GM18951 (cell line): ENCODE measurements around the gene RSPH10B2.
"Not testable (repeated sequence)": the region's sequence is repeated elsewhere in the genome, so short reads cannot be mapped to it uniquely, and the experiment has no call there.

Experiments
- POLR2A ChIP-seq: IDR thresholded peaks from 4 replicates; pipeline ENCODE4 v1.6.1; 2011; ENCODE audit warnings: mild to moderate bottlenecking; ENCODE audit not compliant: insufficient read length, insufficient read depth; ENCODE audit errors: extremely low read depth
- in situ Hi-C: fragments of 300-500 bp; cut with MboI; formaldehyde crosslinking; loops from one replicate; pipeline ENCODE4 v1.12.0; 2022; ENCODE audit warnings: low sequenced_read_pairs, mixed read lengths, inconsistent platforms; ENCODE audit not compliant: unreplicated experiment

Gene RSPH10B2

DNA sequence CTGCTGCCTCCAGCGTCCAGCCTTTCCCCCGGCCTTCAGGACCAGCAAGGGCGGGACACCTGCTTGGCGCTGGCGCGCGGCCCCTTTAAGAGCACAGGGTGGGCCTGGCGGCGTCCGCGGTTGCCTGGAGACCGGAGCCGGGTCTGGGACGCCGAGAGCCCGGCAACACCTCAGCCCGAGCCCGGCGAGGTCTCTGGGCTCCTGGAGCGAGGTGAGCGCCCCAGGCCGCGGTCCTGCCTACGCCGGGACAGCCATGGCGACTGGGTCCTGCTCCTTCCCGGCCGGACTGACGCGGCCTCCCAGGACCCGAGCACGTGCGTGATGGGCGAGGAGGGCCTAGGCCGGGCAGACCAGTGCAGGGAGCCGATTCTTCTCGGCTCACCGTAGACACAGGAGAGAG is at the start of gene RSPH10B2:
Gene RSPH10B2 (plus strand): TSS at position 140 of the 400 bp plus-strand sequence. CDS start 3,575 bp downstream, outside the sequence.
- in situ Hi-C loops, result not testable (repeated sequence)

DNA sequence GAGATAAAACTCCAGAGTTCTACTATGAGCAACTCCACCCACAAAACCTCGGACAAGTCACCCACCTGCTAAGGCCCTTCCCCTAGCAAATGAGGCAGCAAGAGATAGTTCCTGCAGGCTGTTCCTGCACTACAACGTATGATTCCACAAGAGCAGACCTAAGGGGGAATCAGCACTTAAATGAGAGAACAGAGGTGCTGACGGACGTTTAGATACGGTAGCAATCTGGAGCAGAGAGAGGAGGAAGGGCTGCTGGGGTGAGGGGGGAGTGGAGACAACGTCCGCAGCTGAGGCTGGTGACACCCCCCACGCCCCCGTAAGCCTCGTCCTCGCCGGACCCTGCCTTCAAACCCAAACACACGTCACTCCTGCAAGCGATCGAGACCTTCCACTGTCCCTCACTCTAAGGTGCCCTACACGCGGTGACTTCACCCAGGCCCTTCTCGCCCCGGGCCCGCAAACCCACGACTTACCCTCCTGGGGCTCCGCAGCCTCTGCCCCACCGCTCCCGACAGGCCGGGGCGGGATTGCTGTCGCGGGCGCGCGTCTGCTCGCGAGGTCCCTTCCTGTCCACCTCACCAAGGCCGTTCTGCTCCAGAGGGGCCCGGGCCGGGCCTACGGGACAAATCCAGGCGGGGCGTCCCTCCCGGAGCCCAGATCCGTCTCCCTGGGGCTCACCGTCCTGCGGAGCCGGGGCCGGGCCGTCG is 47.8 kb upstream of the RSPH10B2 start:
- in situ Hi-C loops, result loop anchor here (25.0 kb wide), 1 partner anchor 131 kb away; the partner anchor contains the start of gene CCZ1B
- no peak for TF ChIP-seq POLR2A

GRCh38 chr7:6706666-6707407 is 47.1 kb upstream of the RSPH10B2 start, which contains the start of gene ZNF12:
Gene ZNF12, minus strand, starts transcription at chr7:6706947. Its CDS starts 1,774 bp downstream, at chr7:6705173.
- peak; percentile 85 for TF ChIP-seq POLR2A
- in situ Hi-C loops, result loop anchor here (25.0 kb wide), 1 partner anchor 130 kb away; the partner anchor contains the start of gene CCZ1B

GRCh38 chr7:6708304-6708703 is 45.6 kb upstream of the RSPH10B2 start:
- TF ChIP-seq POLR2A, result no peak
- in situ Hi-C loops, result loop anchor here (25.0 kb wide), 1 partner anchor 129 kb away; the partner anchor contains the start of gene CCZ1B

- TF ChIP-seq POLR2A, result no peak
- in situ Hi-C loops, result loop anchor here (25.0 kb wide), 1 partner anchor 127 kb away; the partner anchor contains the start of gene CCZ1B
Measured at GRCh38 chr7:6709808-6710207, 44.1 kb upstream of the RSPH10B2 start.

- TF ChIP-seq POLR2A, result no peak
- in situ Hi-C loops, result loop anchor here (25.0 kb wide), 1 partner anchor 123 kb away; the partner anchor contains the start of gene CCZ1B
Measured at GRCh38 chr7:6714360-6714759, 39.5 kb upstream of the RSPH10B2 start.

GRCh38 chr7:6715898-6716297 is 38.0 kb upstream of the RSPH10B2 start:
- in situ Hi-C loops, result loop anchor here (25.0 kb wide), 1 partner anchor 121 kb away; the partner anchor contains the start of gene CCZ1B

DNA sequence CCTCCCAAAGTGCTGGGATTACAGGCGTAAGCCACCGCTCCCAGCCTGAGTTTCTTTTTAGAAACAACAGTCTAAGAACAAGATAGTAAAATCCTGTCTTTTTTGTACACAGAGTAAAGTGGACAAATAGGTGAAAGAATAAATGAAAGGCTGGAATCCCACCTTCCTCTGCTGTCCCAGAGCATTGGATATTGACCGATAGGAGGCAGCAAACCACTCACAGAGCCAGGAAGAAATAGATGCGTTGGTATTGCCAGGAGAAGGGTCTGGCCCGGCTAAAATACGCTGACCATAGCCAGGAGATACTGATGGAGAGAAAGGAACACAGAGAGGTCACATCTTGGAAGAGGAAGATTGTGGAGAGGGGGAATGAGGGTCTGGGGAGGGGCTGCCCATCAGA is 35.8 kb upstream of the RSPH10B2 start:
- in situ Hi-C loops, result loop anchor here (25.0 kb wide), 1 partner anchor 119 kb away; the partner anchor contains the start of gene CCZ1B
- TF ChIP-seq POLR2A, result no peak

- in situ Hi-C loops, result loop anchor here (25.0 kb wide), 1 partner anchor 113 kb away; the partner anchor contains the start of gene CCZ1B
Measured at GRCh38 chr7:6724351-6724750, 29.6 kb upstream of the RSPH10B2 start.

DNA sequence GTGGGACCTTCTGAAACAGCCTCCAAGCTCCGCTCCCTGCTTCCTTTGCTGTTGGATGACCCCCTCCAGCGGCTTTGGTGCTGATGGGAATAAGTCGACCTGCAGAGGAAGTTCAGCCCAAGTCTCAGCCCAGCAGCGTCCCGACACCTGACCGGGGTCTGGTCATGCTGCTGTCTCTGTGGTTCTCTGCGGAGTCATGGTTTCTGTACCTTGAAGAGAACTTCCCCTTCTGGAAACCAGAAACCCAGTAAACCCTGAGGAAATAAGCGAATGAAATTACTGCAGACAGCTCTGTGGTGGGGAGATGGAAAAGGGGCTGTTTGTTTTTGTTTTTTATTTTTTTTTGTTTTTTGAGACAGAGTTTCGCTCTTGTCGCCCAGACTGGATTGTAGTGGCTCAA is 28.9 kb upstream of the RSPH10B2 start:
- TF ChIP-seq POLR2A, result no peak
- in situ Hi-C loops, result no loop called here

- in situ Hi-C loops, result not testable (repeated sequence)
Measured at GRCh38 chr7:6726341-6726740, 27.6 kb upstream of the RSPH10B2 start.

GRCh38 chr7:6727663-6728062 is 26.2 kb upstream of the RSPH10B2 start:
- no peak for TF ChIP-seq POLR2A
- in situ Hi-C loops, result no loop called here

GRCh38 chr7:6728893-6729491 is 24.9 kb upstream of the RSPH10B2 start:
- in situ Hi-C loops, result not testable (repeated sequence)
